ENCODE data around the gene DCC. TPM values are rescaled to one million over a fixed set of nuclear protein-coding genes. Genes with fewer than 3 reads are reported as not detected.

The DCC gene
- total and polyA plus RNA-seq, 2 of the 8 experiments (the other 6 are each of a cell fraction or from before 2014, with no cell fraction given), result 0.14 to 1.4 TPM

DNA sequence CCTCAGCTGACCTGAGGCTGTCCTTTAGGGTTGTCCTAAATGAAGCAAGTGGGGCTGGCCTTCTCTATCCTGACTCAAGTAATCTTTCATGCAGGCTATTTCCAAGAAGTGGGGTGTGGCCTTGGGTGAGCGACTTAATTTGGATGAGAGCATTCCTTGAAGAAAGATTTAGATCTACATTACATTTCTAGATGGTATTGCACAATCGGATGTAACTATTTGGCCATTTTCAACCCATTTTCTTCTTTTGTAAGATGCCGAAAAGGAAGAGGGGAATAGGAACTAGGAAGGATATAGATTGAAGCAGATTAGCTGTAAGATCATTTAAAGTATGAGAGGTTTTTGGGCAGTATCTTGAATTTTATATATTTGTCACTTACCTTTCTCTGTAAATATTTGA, 1138.2 kb downstream of the DCC start:
- no peak overlapping the region for H4K8ac ChIP-seq (ENCODE audit: extremely low read depth, insufficient read depth, low read length)
- ChIA-PET CTCF (ENCODE audit: partially characterized antibody) (no interaction called here), POLR2A (ENCODE audit: partially characterized antibody) (no interaction called here)
- no peaks in the 10 kb centered on the region for H3K36me3 ChIP-seq (ENCODE audit: control insufficient read depth in 2 of 4, insufficient read depth in 4 of 4, low read length in 3 of 4)
- H3K18ac ChIP-seq (ENCODE audit: extremely low read depth, low read length), result no peak overlapping the region
- peaks cover 0 to 1% (median 0%) of the 10 kb centered on the region in 4 experiments; a peak in 1 of 7 replicates for H3K27me3 ChIP-seq (replicated peaks in 1 of 4; ENCODE audit: control insufficient read depth in 3 of 4, extremely low read depth in 1 of 4, insufficient read depth in 3 of 4, low read length in 3 of 4)
- H4K91ac ChIP-seq (replicated peaks; ENCODE audit: insufficient read length, low read length), result no peak overlapping the region
- H3K4me3 ChIP-seq (ENCODE audit: extremely low read depth in 1 of 4, insufficient read depth in 2 of 4, low read depth in 3 of 4, low read length in 4 of 4), result no peak overlapping the region
- no peak overlapping the region for H2BK15ac ChIP-seq (ENCODE audit: low read length)
- no peaks in the 10 kb centered on the region for H4K20me1 ChIP-seq (replicated peaks in 1 of 2; ENCODE audit: control insufficient read depth in 1 of 2, insufficient read depth in 2 of 2, low read length in 2 of 2)
- no peak overlapping the region for H2BK5ac ChIP-seq (ENCODE audit: low read depth, low read length)
- no peak overlapping the region for H3K27ac ChIP-seq (ENCODE audit: low read depth, low read length)
- no peak overlapping the region for H3K9ac ChIP-seq (replicated peaks in 1 of 4; ENCODE audit: extremely low read depth in 1 of 4, low read depth in 3 of 4, low read length in 3 of 4)
- no peak overlapping the region for H3K56ac ChIP-seq (replicated peaks; ENCODE audit: insufficient read length, low read depth, low read length)
- peaks cover 5 to 8% of the 10 kb centered on the region in 2 experiments; a peak in 2 of 4 replicates for H3K9me3 ChIP-seq (ENCODE audit: insufficient read depth in 2 of 2, low read depth in 1 of 2, low read length in 1 of 2)
- no peaks in the 10 kb centered on the region for H3K79me1 ChIP-seq (ENCODE audit: low read depth, low read length)
- WGBS, 2 experiments (ENCODE audit: extremely low coverage in 1 of 2, insufficient coverage in 1 of 2, insufficient read length in 1 of 2, insufficient replicate concordance in 2 of 2, low coverage in 1 of 2, low lambda C conversion rate in 2 of 2, missing lambda C conversion rate in 1 of 2), result 86% methylated on average over 3 of the region's 3 CpGs; no CpG with 5 or more reads in 1 of the 2 experiments
- H2AFZ ChIP-seq (ENCODE audit: low read length), result no peak overlapping the region
- DNase-seq (ENCODE audit: low read depth in 1 of 2, low spot score in 2 of 2) (no peak), FAIRE-seq (no peak)
- no peak overlapping the region for H2AK5ac ChIP-seq (ENCODE audit: low read depth, low read length)
- no peak overlapping the region for H3K4ac ChIP-seq (replicated peaks; ENCODE audit: insufficient read length, low read depth, low read length)
- no peak overlapping the region for H3K23ac ChIP-seq (ENCODE audit: insufficient read length)
- H2BK12ac ChIP-seq (ENCODE audit: low read depth, low read length), result no peak overlapping the region
- H2BK120ac ChIP-seq (replicated peaks; ENCODE audit: low read depth, low read length), result no peak overlapping the region
- H4K5ac ChIP-seq (ENCODE audit: insufficient read length, low read depth, low read length), result no peak overlapping the region
- H3K14ac ChIP-seq (ENCODE audit: insufficient read length), result no peak overlapping the region
- H3K4me1 ChIP-seq (replicated peaks in 1 of 4; ENCODE audit: control insufficient read depth in 3 of 4, insufficient read depth in 4 of 4, low read length in 3 of 4), result no peaks in the 10 kb centered on the region
- no peak overlapping the region for H3K4me2 ChIP-seq (ENCODE audit: insufficient read depth in 1 of 2, low read depth in 2 of 2, low read length in 2 of 2)
- no peaks in the 10 kb centered on the region for H3K79me2 ChIP-seq (ENCODE audit: control insufficient read depth in 1 of 2, insufficient read depth in 2 of 2, low read length in 2 of 2)
- H2BK20ac ChIP-seq (ENCODE audit: low read length), result no peak overlapping the region
- H3K23me2 ChIP-seq (ENCODE audit: low read depth, low read length), result no peaks in the 10 kb centered on the region
- TF ChIP-seq BRCA1 (IDR thresholded peaks at IDR 0.05; ENCODE audit: low read depth, low read length), result no peak

Data from H1 (cell line).